GM12878 (cell line): Measurements from ENCODE around the gene MRPL49. TPM values are rescaled to one million over a fixed set of nuclear protein-coding genes. Genes with fewer than 3 reads are reported as not detected.

Experiments used
- ATF2 ChIP-seq: IDR thresholded peaks from 2 replicates; pipeline ENCODE4 v1.6.1; 2012; ENCODE audit warnings: low read length, inconsistent platforms
- BCL11A ChIP-seq: IDR thresholded peaks from 2 replicates; pipeline ENCODE4 v1.6.1; 2011; ENCODE audit warnings: low read depth, low read length
- CHD1 ChIP-seq: IDR thresholded peaks from 2 replicates; pipeline ENCODE4 v1.6.1; 2012; ENCODE audit warnings: low read depth, low read length, improper control_type of control experiment
- E2F8 ChIP-seq: fragments of 450-650 bp; IDR thresholded peaks from 2 replicates; pipeline ENCODE4 v1.6.1; 2018; ENCODE audit warnings: mild to moderate bottlenecking, low read depth, moderate library complexity; ENCODE audit not compliant: partially characterized antibody
- ESRRA ChIP-seq: IDR thresholded peaks from 2 replicates; pipeline ENCODE4 v1.6.1; 2012; ENCODE audit warnings: mild to moderate bottlenecking, low read length, improper control_type of control experiment
- FOS ChIP-seq: IDR thresholded peaks from 3 replicates; pipeline ENCODE4 v1.6.1; 2011; ENCODE audit warnings: borderline replicate concordance; ENCODE audit not compliant: insufficient read length; ENCODE audit errors: extremely low read depth
- FOXK2 ChIP-seq: fragments of 450-650 bp; IDR thresholded peaks from 2 replicates; pipeline ENCODE4 v1.6.1; 2017; ENCODE audit warnings: mild to moderate bottlenecking, moderate library complexity
- HCFC1 ChIP-seq: fragments of 150-350 bp; IDR thresholded peaks from 2 replicates; pipeline ENCODE4 v1.6.1; 2014; ENCODE audit warnings: low read length
- HDGF ChIP-seq: fragments of 450-650 bp; IDR thresholded peaks from 2 replicates; pipeline ENCODE4 v1.6.1; 2016; ENCODE audit warnings: antibody characterized with exemption
- IRF3 ChIP-seq: fragments of 450-650 bp; IDR thresholded peaks from 2 replicates; pipeline ENCODE4 v1.6.1; 2014; ENCODE audit warnings: mild to moderate bottlenecking
- JUND ChIP-seq: IDR thresholded peaks from 2 replicates; pipeline ENCODE4 v1.6.1; 2012; ENCODE audit warnings: low read depth, mild to moderate bottlenecking, low read length, improper control_type of control experiment, moderate library complexity
- KLF5 ChIP-seq: fragments of 450-650 bp; IDR thresholded peaks from 2 replicates; pipeline ENCODE4 v1.6.1; 2014; ENCODE audit warnings: mild to moderate bottlenecking; ENCODE audit not compliant: partially characterized antibody
- NR2F1 ChIP-seq: fragments of 450-650 bp; conservative IDR thresholded peaks from 2 replicates; pipeline ENCODE4 v1.6.1; 2017; ENCODE audit warnings: mild to moderate bottlenecking
- POLR2AphosphoS2 ChIP-seq: IDR thresholded peaks from 2 replicates; pipeline ENCODE4 v1.6.1; 2011; ENCODE audit warnings: low read depth, mild to moderate bottlenecking, low read length, improper control_type of control experiment, moderate library complexity
- RAD51 ChIP-seq: fragments of 450-650 bp; IDR thresholded peaks from 2 replicates; pipeline ENCODE4 v1.6.1; 2016; ENCODE audit warnings: moderate library complexity, mild to moderate bottlenecking, inconsistent platforms
- STAT1 ChIP-seq: fragments of 450-650 bp; conservative IDR thresholded peaks from 2 replicates; pipeline ENCODE4 v1.6.1; 2014; ENCODE audit warnings: antibody characterized with exemption, mild to moderate bottlenecking
- SUPT20H ChIP-seq: IDR thresholded peaks from 2 replicates; pipeline ENCODE4 v1.6.1; 2011; ENCODE audit warnings: low read depth, mild to moderate bottlenecking, low read length, moderate library complexity, borderline replicate concordance; ENCODE audit not compliant: control insufficient read depth
- SUZ12 ChIP-seq: fragments of 200-600 bp; sonication (generic); IDR thresholded peaks from one replicate; pipeline ENCODE4 v1.6.1; 2018; ENCODE audit warnings: antibody characterized with exemption, mild to moderate bottlenecking; ENCODE audit not compliant: unreplicated experiment
- TARDBP ChIP-seq: IDR thresholded peaks from 2 replicates; pipeline ENCODE4 v1.6.1; 2016; ENCODE audit warnings: borderline replicate concordance
- TBL1XR1 ChIP-seq: IDR thresholded peaks from 2 replicates; pipeline ENCODE4 v1.6.1; 2012; ENCODE audit warnings: low read depth, low read length, improper control_type of control experiment
- TCF3 ChIP-seq: IDR thresholded peaks from 2 replicates; pipeline ENCODE4 v1.6.1; 2012; ENCODE audit warnings: low read depth, mild to moderate bottlenecking, low read length, borderline replicate concordance; ENCODE audit not compliant: insufficient read depth
- TCF7 ChIP-seq: IDR thresholded peaks from 2 replicates; pipeline ENCODE4 v1.6.1; 2014; ENCODE audit warnings: antibody characterized with exemption, borderline replicate concordance
- polyA plus RNA-seq, 11 experiments: library from polyadenylated mRNA; depleted of rRNA in 4 of 11; unstranded in 6 of 11; stranded (reverse) in 5 of 11; fragments of >200 nt; fragmentation: Nextera tagmentation in 4 of 11; fragmentation: Illumina TruSeq in 1 of 11; extraction: Ambion mirVana in 4 of 11; extraction: Trizol in 1 of 11; gene quantifications; 1 replicate in 1 of 11; 2 replicates in 10 of 11; pipeline versions ENCODE4 v1.2.1 to v1.2.3, GENCODE V29; 2011 to 2016; ENCODE audit warnings: inconsistent platforms in 2 of 11, missing spikeins in 2 of 11, low read depth in 1 of 11
- total RNA-seq, 4 experiments: library from RNA; depleted of rRNA in 3 of 4; stranded (reverse); fragments of >200 nt in 3 of 4; fragmentation: Illumina TruSeq in 1 of 4; extraction: Trizol in 1 of 4; gene quantifications; 2 replicates each; pipeline versions ENCODE4 v1.2.1 to v1.2.3, GENCODE V29; 2013 to 2021

Gene MRPL49
- total and polyA plus RNA-seq, 10 of the 15 experiments (the other 5 are each of a cell fraction or from before 2014, with no cell fraction given) = 42.0 to 116 (median 71.7) TPM

GRCh38 chr11:65095974-65096806 is 25.9 kb upstream of the MRPL49 start, which contains the start of gene VPS51 (continued):
- TF ChIP-seq TBL1XR1 (peak; percentile 93), E2F8 (peak; percentile 94), HCFC1 (peak; percentile 99), KLF5 (peak; percentile 93), HDGF (no peak), SUPT20H (no peak), TCF3 (peak; percentile 46; the same call in 1 of the 2 replicates), ESRRA (peak; percentile 75; the same call in 1 of the 2 replicates), TCF7 (peak; percentile 71; the same call in 1 of the 2 replicates), STAT1 (peak; percentile 99), BCL11A (peak; percentile 34; the same call in 1 of the 2 replicates), CHD1 (no peak), RAD51 (0 out of 2 replicates have a peak, but pooled peaks have one; percentile 11), FOXK2 (peak; percentile 85), ATF2 (no peak), POLR2AphosphoS2 (peak; percentile 82), IRF3 (peak; percentile 73), JUND (no peak), FOS (no peak), SUZ12 (no peak), TARDBP (peak; percentile 100), NR2F1 (peak; percentile 72)
